Body of pancreas (tissue), 4 donors: ENCODE results near the gene TAP2. TPM values are rescaled to one million over a fixed set of nuclear protein-coding genes. Genes with fewer than 3 reads are reported as not detected.

Experiments
- ATAC-seq: fragments of 150-250 bp; one replicate; pipeline ENCODE4 v1.9.1; 2016
- DNase-seq, 4 donors: peaks; one replicate each; pipeline ENCODE4 v3.0.0-alpha.2; 2019
- H3K27ac ChIP-seq, 4 donors: fragments of 200-600 bp; sonication (generic); 1 replicate in 3 of 4; 2 replicates in 1 of 4; pipeline versions ENCODE4 v1.5.1 to v1.6.1; 2016 to 2019; ENCODE audit warnings: mild to moderate bottlenecking in 1 of 4, mixed read lengths in 1 of 4, moderate library complexity in 1 of 4
- H3K27me3 ChIP-seq, 2 donors: fragments of 200-600 bp; sonication (generic); one replicate each; pipeline ENCODE4 v1.6.0; 2016; ENCODE audit warnings: mild to moderate bottlenecking in 1 of 2
- H3K36me3 ChIP-seq, 2 donors: fragments of 200-600 bp; sonication (generic); replicated peaks in 1 of 2; 2 replicates each; pipeline ENCODE4 v1.5.1; 2016; ENCODE audit warnings: low read depth in 2 of 2; ENCODE audit not compliant: insufficient read depth in 1 of 2
- H3K4me1 ChIP-seq: fragments of 200-600 bp; sonication (generic); one replicate; pipeline ENCODE4 v1.6.0; 2016
- H3K4me3 ChIP-seq, 2 donors: fragments of 200-600 bp; sonication (generic); 1 replicate in 1 of 2; 2 replicates in 1 of 2; pipeline ENCODE4 v1.5.1; 2016 to 2019
- H3K9me3 ChIP-seq, 3 donors: fragments of 200-600 bp; sonication (generic); 1 replicate in 2 of 3; 2 replicates in 1 of 3; pipeline ENCODE4 v1.5.1; 2016
- POLR2A ChIP-seq, 3 donors: fragments of 450-650 bp; IDR thresholded peaks; one replicate each; pipeline ENCODE4 v1.6.1; 2016; ENCODE audit warnings: antibody characterized with exemption in 3 of 3, mild to moderate bottlenecking in 2 of 3
- WGBS, 2 donors: methylation state at CpG; one replicate each; pipeline ENCODE4 v1.1.5; 2017; 5-methylcytosine and 5-hydroxymethylcytosine counted together
- intact Hi-C: fragments of 100-400 bp; cut with DNase I; formaldehyde crosslinking; loops from one replicate; pipeline ENCODE4 v1.15.1; 2023
- total RNA-seq, 2 donors: library from RNA; depleted of rRNA; stranded (reverse); fragments of >200 nt; gene quantifications; one replicate each; pipeline ENCODE4 v1.1.0, GENCODE V29; 2016
- TF ChIP-seq, protein P1 (sequence below), 7 experiments: fragments of 450-650 bp in 4 of 7; fragments of 200-600 bp in 3 of 7; sonication (generic) in 3 of 7; IDR thresholded peaks; one replicate each; pipeline ENCODE4 v1.5.1; 2016 to 2019; ENCODE audit warnings: antibody characterized with exemption in 7 of 7

Gene TAP2
- total RNA-seq, 2 donors from 2014 or later, result 5.2 to 13.8 TPM

- intact Hi-C loops, result no loop called here
- no peaks in the 10 kb centered on the region for H3K9me3 ChIP-seq
- H3K27me3 ChIP-seq, result no peaks in the 10 kb centered on the region
- no peak for DNase-seq
- TF ChIP-seq, protein P1, sequence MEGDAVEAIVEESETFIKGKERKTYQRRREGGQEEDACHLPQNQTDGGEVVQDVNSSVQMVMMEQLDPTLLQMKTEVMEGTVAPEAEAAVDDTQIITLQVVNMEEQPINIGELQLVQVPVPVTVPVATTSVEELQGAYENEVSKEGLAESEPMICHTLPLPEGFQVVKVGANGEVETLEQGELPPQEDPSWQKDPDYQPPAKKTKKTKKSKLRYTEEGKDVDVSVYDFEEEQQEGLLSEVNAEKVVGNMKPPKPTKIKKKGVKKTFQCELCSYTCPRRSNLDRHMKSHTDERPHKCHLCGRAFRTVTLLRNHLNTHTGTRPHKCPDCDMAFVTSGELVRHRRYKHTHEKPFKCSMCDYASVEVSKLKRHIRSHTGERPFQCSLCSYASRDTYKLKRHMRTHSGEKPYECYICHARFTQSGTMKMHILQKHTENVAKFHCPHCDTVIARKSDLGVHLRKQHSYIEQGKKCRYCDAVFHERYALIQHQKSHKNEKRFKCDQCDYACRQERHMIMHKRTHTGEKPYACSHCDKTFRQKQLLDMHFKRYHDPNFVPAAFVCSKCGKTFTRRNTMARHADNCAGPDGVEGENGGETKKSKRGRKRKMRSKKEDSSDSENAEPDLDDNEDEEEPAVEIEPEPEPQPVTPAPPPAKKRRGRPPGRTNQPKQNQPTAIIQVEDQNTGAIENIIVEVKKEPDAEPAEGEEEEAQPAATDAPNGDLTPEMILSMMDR (IDR thresholded peaks at IDR 0.05), result no peak
- TF ChIP-seq POLR2A (IDR thresholded peaks at IDR 0.05), result no peak
- no peak overlapping the region for H3K27ac ChIP-seq
- 69 to 72% methylated on average over 3 of the region's 3 CpGs for WGBS, 2 donors
- no peaks in the 10 kb centered on the region for H3K4me1 ChIP-seq
- H3K36me3 ChIP-seq, result no peaks in the 10 kb centered on the region
- ATAC-seq, result no peak
- no peak overlapping the region for H3K4me3 ChIP-seq
These were observed 24.2 kb upstream of the TAP2 start for GRCh38 chr6:32862725-32863124.

- no peak for TF ChIP-seq POLR2A (IDR thresholded peaks at IDR 0.05)
- TF ChIP-seq, protein P1 (IDR thresholded peaks at IDR 0.05), result no peak
- DNase-seq, result no peak
- no peak for ATAC-seq
- Histone ChIP-seq H3K4me1 (no peaks in the 10 kb centered on the region), H3K27ac (peak overlapping the region; percentile 21 to 74 (median 56)), H3K9me3 (no peaks in the 10 kb centered on the region), H3K36me3 (no peaks in the 10 kb centered on the region), H3K27me3 (no peaks in the 10 kb centered on the region), H3K4me3 (no peak overlapping the region)
- WGBS, 2 donors, result 54 to 64% methylated on average over 1 of the region's 1 CpG
- intact Hi-C loops, result no loop called here
These were observed 22.1 kb upstream of the TAP2 start for GRCh38 chr6:32860674-32861073.

GRCh38 chr6:32858194-32858593, 19.7 kb upstream of the TAP2 start:
- peaks cover 7% of the 10 kb centered on the region for H3K4me1 ChIP-seq
- no peak overlapping the region for H3K4me3 ChIP-seq
- no peak for TF ChIP-seq POLR2A (IDR thresholded peaks at IDR 0.05)
- TF ChIP-seq, protein P1 (IDR thresholded peaks at IDR 0.05), result no peak
- DNase-seq (no peak), ATAC-seq (no peak)
- no peaks in the 10 kb centered on the region for H3K9me3 ChIP-seq
- 79 to 80% methylated on average over 5 of the region's 5 CpGs for WGBS, 2 donors
- no peaks in the 10 kb centered on the region for H3K36me3 ChIP-seq
- H3K27ac ChIP-seq, result no peak overlapping the region
- no peaks in the 10 kb centered on the region for H3K27me3 ChIP-seq
- intact Hi-C loops, result no loop called here

DNA sequence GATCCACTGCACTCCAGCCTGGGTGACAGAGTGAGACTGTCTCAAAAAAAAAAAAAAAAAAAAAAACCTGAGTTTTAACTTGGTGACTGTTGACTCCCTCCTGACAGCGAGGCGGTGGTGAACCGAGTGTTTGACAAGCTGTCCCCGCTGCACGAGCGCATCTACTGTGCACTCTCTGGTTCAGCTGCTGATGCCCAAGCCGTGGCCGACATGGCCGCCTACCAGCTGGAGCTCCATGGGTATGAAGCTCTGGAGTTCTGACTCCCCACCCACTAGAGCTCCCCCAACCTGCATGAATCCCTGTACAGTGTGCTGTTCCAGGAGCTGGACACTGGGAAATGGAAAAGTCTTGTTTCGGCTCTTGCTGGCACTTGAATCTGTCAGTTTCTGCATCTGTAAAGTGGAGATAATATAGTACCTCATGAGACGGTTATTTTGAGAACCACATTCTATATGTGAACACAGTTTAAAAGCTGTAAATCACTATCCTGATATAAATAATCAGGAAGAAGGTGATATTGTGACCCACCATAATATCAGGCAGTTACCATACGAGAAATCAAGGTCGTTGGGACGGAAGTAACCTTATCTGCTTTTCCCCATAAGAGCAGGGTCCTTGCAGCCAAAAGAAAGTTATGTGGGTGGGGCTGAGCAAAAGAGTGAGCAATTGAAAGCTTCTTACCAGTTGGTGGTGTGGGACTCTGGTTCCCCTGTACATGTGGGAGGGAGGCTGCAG, 18.8 kb upstream of the TAP2 start:
- Histone ChIP-seq H3K27ac (no peak overlapping the region), H3K27me3 (no peaks in the 10 kb centered on the region), H3K36me3 (no peaks in the 10 kb centered on the region), H3K4me1 (peaks cover 9% of the 10 kb centered on the region), H3K9me3 (no peaks in the 10 kb centered on the region), H3K4me3 (no peak overlapping the region)
- TF ChIP-seq POLR2A (IDR thresholded peaks at IDR 0.05), result no peak
- TF ChIP-seq, protein P1 (IDR thresholded peaks at IDR 0.05), result no peak
- intact Hi-C loops, result no loop called here
- DNase-seq (no peak), ATAC-seq (no peak)
- 66 to 75% methylated on average over 14 of the region's 14 CpGs for WGBS, 2 donors
